Astrocyte of the cerebellum (primary cell): ENCODE results near the gene GLUD1.
"Not testable (repeated sequence)": the region's sequence is repeated elsewhere in the genome, so short reads cannot be mapped to it uniquely, and the experiment has no call there.

Experiments used
- DNase-seq: peaks from one replicate; pipeline ENCODE4 v3.0.0-alpha.2; 2011; ENCODE audit warnings: low read depth
- H3K4me3 ChIP-seq: 2 replicates; pipeline ENCODE4 v1.5.1; 2011; ENCODE audit warnings: mild to moderate bottlenecking, low read depth, low read length, moderate library complexity
- in situ Hi-C: cut with HindIII; loops from 2 replicates; pipeline ENCODE4 v1.10.0; 2017; ENCODE audit warnings: low sequenced_read_pairs
- TF ChIP-seq, protein P1 (sequence below): IDR thresholded peaks from 2 replicates; pipeline ENCODE4 v1.5.1; 2012; ENCODE audit warnings: low read length, low read depth, moderate library complexity, mild to moderate bottlenecking; ENCODE audit errors: missing control alignments

The GLUD1 gene

DNA sequence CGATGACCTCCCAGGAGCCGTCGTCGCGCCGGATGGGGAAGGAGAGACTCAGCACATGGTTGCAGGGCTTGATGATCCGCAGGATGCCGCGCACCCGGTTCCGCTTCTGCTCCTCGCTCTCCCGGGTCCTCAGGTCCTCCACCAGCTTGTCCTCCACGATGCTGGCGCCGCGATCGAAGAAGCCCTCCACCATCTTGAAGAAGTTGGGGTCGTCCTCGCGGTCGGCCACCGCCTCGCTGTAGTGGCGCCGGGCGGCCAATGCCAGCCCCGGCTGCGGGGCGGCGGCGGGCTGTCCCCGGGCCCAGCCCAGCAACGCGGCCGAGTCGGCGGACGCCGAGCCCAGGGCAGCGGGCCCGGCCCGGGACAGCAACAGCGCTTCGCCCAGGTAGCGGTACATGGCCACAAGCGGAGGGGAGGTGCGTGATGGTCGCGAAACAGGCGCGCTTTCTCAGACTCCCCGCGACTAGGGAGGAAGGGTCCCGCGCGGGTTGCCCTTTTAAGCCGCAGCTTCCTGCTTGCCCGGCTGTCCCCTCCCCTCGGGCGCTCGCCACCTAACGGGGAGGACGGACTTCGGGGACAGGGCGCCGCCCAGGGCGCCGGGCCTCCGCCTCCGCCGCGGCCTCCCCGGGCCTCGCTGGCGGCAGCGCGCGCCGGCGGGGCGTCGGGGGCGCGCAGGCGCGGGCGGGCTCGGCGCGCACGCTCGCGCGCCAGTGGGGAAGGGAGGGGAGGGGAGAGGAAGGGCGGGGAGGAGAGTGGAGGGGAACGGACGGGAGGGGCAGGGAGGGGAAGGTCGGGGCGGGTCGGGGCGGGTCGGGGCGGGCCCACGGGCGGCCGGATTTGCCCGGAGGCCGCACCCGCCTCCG, at the start of gene GLUD1, which contains the start of gene SHLD2:
Gene GLUD1, minus strand, starts transcription at position 471 of the 863 bp plus-strand sequence. Its CDS starts 74 bp downstream, at position 397.
Gene SHLD2, plus strand, starts transcription at position 834 of the 863 bp plus-strand sequence. CDS start 56,149 bp downstream, outside the sequence.
- in situ Hi-C loops = no loop called here
- DNase-seq = peak; percentile 50
- H3K4me3 ChIP-seq = peak within 1 kb of the TSS; percentile 74
- TF ChIP-seq, protein P1, sequence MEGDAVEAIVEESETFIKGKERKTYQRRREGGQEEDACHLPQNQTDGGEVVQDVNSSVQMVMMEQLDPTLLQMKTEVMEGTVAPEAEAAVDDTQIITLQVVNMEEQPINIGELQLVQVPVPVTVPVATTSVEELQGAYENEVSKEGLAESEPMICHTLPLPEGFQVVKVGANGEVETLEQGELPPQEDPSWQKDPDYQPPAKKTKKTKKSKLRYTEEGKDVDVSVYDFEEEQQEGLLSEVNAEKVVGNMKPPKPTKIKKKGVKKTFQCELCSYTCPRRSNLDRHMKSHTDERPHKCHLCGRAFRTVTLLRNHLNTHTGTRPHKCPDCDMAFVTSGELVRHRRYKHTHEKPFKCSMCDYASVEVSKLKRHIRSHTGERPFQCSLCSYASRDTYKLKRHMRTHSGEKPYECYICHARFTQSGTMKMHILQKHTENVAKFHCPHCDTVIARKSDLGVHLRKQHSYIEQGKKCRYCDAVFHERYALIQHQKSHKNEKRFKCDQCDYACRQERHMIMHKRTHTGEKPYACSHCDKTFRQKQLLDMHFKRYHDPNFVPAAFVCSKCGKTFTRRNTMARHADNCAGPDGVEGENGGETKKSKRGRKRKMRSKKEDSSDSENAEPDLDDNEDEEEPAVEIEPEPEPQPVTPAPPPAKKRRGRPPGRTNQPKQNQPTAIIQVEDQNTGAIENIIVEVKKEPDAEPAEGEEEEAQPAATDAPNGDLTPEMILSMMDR = no peak

DNA sequence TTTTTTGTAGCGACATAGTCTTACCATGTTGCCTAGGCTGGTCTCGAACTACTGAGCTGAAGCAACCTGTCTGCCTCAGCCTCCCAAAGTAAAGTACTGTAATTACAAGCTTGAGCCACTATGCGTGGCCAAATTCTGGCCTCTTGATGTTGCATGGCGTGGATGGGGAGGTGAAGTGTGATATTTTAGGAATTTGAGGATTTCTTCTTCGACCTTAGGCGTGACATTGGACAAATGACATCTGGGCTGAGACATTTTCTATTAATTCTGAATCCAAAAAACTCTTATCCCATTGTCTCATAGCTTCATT, 48.4 kb upstream of the GLUD1 start:
- H3K4me3 ChIP-seq, in situ Hi-C loops, DNase-seq: not testable (repeated sequence)

DNA sequence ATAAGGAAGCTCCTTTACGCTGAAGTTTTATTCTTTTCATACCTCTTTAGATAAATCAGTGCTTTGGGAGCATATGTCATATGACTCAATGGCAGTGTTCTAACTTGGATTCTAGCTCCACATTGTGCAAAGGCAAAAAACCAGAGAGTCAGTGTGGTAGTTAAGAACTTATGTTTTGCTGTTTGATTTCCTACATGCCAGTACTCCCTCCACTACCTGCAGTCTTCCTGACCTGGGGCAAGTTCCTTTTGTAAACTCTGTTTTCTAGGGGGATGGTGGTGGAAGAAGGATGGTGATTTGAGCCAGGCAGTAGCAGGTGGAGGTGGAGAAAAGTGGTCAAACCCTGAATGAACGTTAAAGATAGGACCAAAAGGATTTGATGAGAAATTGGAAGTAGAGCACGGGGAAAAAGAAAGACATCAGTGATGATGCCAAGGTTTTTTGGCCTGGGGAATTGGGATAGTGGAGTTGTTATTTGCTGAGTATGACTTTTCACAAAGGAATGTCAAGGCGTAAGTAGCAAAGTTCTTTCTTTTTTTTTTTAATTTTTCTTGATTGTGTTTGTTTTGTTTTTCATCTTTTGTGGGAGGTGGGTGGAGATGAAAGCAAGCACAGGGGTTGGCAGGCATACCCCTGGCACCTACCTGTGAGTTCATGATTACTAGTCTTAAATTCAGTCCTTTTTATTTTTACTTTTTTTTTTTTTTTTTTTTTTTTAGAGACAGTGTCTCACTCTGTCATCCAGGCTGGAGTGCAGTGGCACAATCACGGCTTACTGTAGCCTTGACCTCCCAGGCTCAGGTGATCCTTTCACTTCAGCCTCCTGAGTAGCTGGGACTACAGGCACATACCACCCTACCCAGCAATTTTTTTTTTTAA, 47.8 kb upstream of the GLUD1 start:
- H3K4me3 ChIP-seq, in situ Hi-C loops: not testable (repeated sequence)
- peak; percentile 6 for DNase-seq

DNA sequence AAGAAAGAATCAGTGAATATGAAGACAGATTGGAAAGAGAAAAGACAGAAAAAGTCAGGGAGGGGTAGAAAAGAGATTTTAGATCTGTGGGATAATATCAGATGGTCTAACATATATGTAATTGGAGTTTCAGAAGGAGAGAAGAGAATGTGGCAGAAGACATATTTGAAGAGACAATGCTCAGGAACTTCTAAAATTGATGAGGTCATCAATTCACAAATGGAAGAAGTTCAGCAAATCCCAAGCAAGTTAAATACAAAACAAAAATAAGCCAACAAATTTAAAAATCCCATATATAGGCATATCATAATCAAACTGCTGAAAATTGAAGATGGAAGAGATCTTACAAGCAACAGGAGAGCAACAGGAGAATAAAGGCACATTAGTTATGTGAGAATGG, 42.8 kb upstream of the GLUD1 start:
- in situ Hi-C loops, DNase-seq: not testable (repeated sequence)

DNA sequence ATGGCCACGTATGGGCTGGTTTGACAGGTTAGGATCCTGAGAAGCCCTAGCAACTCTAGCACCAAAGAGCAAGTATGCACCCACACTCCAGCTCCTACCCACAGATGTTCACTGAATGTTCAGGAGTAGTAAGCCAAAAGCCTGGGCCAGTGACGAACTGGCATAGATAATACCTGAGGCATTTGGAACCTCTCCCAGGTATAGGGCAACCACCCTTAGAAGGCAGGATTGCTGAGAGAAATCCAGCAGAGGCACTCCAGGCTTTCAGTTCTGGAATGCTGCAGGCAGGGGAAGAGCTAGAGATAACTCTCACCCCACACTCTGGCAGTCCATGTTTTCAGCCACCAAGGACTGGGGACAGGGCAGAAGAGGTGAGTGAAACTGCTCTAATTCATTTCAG, 39.8 kb upstream of the GLUD1 start:
- DNase-seq, H3K4me3 ChIP-seq, in situ Hi-C loops: not testable (repeated sequence)

More for the DNA sequence above, 42.8 kb upstream of the GLUD1 start:
- H3K4me3 ChIP-seq = not testable (repeated sequence)

DNA sequence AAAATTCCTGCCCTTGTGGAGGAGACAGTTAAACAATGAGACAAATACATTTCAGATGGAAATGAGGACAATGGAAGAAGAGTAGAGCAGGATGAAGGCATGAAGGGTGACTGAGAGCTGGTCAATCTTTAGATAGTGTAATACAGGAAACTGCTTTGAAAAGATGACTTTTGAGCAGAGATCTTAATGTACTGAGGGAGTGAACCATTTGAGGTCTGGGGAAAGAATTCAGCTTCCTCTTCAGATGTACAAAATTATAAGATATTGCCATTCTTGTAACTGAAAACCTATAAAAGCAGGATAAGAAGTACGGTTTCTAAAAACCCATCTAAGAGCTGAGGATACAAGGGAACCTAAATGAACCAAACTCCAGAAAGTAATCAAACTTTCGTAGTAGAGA, 39.3 kb upstream of the GLUD1 start:
- H3K4me3 ChIP-seq, in situ Hi-C loops, DNase-seq: not testable (repeated sequence)

DNA sequence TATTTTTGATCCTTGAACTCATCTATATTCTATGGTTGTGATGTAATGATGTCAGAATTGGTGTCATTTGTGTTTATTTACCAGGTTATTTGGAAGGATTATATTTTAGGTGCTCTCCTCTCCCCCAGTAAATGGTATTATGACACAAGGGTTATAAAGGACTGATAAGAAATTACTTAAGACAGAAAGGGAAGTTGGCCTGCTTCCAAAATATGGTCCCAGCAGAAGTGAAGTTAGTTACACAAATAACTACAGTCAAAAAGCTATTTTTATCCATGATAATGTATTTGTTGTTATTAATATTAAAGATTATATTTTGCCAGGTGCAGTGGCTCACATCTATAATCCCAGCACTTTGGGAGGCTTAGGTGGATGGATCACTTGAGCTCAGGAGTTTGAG, 37.5 kb upstream of the GLUD1 start:
- DNase-seq, in situ Hi-C loops, H3K4me3 ChIP-seq: not testable (repeated sequence)

DNA sequence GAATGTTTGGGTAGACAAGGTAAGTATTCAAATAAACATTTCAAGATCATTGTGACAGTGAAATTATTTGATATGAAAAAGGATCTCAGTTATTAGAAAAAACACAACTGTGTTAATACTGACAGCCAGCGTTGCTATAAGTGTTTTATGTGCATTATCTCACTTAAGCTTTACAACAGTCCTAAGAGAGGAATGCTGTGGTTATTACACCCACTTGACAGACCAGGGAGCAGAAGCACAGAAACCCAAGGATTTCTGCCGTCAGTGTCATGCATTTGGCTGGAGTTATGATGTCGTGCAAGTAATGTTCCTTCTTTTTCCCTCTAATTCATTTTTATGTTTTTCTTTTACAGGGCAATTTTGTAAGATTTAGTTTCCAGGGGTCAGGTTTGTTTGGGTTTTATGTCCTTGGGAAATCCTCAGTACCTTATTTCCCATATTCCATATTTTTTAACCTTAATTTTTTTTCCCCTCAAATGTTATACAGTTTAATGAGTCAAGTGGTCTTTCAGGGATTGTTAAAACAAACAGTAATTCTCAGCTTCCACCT, 33.0 kb upstream of the GLUD1 start:
- H3K4me3 ChIP-seq, DNase-seq, in situ Hi-C loops: not testable (repeated sequence)

DNA sequence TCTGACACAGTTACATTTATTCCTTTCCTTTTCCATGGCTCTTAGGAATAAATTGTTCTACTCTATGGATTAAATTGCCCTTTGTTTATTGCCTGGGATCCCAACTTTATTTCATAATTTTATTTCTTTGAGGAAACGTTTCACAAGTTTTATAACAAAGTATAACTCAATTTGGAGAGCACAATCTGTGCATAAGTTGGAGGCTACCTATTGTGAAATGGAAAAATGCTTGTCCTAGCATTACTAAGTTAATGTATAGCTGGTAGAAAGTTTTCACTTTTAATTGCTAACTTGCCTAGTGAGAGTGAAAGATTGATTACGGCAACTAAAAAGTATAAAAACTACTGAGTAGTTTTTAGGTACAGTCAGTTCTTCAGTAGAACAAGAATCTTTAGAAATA, 32.4 kb upstream of the GLUD1 start:
- H3K4me3 ChIP-seq, DNase-seq, in situ Hi-C loops: not testable (repeated sequence)

DNA sequence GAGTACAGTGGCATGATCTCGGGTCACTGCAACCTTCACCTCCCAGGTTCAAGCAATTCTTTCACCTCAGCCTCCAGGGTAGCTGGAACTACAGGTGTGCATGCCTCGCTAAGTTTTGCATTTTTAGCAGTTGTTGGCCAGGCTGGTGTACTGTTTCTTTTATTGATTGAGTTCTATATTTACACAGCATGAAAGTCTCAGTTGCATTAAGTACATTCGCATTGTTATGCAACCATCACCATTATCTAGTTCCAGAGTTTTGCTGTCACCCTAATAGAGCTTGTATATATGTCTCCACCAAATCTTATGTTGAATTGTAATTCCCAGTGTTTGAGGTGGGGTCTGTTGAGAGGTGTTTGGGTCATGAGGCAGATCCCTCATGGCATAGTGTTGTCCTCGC, 28.7 kb upstream of the GLUD1 start:
- in situ Hi-C loops, H3K4me3 ChIP-seq, DNase-seq: not testable (repeated sequence)

DNA sequence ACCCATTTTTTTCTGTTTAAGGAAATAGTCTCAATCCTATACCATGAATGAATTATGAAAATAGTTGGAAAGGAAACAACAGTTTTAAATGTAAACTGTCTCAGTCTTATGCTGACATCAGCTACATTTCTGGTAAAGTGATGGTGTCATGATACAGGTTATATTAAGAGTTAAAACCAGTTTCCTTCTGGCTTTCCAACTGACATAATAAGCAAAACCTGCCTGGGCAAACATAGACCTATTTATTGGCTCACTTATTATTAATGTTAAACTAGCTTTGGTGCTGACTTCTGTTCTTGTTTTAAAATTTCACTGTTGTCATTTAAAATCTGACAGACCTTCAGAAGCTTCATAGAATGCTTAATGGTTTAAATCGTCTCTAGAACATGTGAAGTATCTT, 24.4 kb upstream of the GLUD1 start:
- H3K4me3 ChIP-seq, DNase-seq, in situ Hi-C loops: not testable (repeated sequence)

DNA sequence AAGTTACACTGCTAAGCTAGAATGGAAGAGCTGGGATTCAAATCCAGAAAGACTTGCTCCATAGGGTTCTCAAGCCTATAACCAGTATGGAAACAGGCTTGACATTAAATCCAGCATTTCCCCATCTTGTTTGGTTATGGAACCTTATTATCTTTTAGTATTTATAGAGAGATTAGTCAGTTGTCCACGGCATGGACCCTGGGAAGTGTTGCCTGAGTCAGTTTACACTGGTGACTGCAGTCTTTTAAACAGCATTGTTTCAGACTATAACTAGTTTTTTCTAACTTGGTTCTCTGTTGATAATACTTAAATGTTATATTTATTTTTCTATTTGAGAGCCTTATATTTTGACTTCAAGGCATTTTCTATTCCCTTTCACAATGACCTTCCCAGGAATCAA, 23.5 kb upstream of the GLUD1 start:
- in situ Hi-C loops, DNase-seq, H3K4me3 ChIP-seq: not testable (repeated sequence)
